GM18526 (cell line): ENCODE measurements around the gene CELA1.

Source experiments
- POLR2A ChIP-seq: IDR thresholded peaks from 3 replicates; pipeline ENCODE4 v1.6.1; 2011; ENCODE audit not compliant: insufficient read length; ENCODE audit errors: extremely low read depth

CELA1 gene

DNA sequence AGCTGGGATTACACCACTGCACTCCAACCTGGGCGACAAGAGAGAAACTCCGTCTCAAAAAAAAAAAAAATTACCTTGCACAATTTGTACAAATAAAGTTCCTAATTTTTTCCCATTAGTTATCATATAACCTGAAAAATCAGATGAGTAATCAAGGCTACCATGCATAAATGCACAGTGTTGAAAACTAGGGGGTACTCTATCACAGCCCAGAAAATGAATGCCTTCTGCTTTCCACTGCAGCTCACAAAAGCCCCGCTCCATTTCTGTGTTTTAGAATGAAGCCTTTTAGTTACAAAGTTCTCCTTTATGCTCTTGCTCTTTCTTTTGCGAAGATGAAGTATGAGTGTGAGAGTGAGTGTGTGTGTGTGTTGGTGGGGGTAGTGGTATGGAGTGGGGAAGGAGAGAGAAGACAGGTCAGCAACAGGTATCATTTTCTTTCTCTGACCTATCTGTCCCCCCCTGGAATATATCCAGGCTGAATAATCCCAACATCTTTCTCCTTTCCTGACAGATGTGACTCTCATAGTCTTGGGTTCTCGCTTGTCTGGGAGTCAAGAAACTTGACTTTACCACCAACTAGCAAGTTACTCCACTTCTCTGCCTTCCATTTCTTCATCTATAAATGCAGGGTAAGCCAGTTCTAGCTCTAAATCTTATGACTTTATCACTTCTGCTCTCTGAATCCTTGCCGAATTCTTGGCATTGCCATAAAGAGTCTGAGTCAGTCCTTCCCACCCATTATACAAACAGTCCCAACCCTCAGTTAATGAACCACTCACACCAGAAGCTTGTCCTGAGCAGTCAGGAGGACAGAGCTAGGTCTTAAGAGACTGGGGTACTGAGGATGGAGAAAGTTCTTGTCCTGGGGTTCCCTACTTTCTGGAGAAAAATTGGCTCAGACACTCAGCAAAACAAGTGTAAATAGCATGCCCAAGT, 38.6 kb downstream of the CELA1 start:
- no peak for TF ChIP-seq POLR2A

DNA sequence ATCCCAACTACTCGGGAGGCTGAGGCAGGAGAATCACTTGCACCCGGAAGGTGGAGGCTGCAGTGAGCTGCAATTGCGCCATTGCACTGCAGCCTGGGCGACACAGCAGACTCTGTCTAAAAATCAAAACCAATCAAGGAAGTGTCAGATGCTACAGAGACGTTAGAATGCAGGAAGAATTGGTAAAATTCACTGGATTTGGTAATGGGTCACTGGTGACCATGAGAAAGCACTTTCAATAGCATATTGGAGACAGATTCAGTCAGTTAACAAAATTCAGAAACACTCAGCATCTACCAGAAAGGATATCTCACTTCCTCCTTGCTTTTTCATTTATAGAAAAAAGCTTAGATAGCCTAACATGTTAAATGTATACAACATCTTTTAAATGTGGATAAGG, 40.0 kb downstream of the CELA1 start:
- TF ChIP-seq POLR2A: no peak

DNA sequence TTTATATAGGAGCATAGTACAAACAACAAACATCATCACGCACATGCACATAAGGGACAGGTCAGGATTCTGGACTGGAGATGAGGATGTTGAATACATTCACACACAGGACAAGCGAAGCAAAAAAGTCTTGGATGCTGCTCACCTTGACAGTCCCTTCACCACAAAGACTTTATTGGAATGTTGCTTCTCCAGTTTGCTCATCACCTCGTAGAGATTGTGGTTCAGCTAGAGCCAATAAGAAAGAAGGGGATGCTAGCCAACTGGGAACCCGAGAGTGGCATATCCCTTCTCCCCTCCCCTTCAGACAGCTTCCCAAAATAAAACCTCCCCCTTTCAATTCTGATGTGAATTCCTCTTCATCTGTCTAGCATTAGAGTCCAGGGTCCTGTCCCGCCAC, 50.8 kb downstream of the CELA1 start:
- TF ChIP-seq POLR2A: no peak

DNA sequence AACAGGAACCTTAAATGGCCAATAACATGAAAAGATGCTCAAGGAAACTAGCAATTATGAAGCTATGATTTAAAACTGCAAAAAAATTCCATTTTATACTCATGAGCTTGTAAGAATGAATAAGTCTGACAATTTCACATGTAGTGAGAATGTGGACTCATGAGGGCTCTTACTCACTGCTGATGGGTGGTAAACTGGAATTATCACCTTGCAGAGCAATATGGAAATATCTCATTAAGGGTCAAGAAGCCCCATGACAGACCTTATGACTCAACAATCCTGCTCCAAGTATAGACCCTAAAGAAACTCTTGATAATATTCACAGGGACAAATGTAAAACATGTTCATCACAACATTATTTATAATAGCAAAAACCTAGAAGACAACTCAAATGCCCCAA, 52.8 kb downstream of the CELA1 start:
- TF ChIP-seq POLR2A: no peak

DNA sequence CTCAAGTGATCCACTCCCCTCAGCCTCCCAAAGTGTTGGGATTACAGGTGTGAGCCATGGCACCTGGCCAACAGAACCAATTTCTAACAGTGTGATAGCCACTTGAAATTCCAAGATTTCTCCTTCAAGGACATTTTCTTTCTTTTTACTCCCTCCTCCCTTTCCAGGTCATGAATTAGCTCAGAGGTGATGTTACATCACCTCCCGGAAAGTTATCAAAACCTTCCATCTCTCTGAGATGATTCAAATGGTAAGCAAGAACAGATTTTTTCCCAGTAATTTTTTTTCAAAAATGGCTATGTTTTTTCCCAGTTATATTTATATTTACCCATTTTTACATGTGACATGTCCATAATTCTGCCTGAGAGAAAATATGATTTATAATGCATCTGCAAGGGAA, 60.6 kb downstream of the CELA1 start:
- TF ChIP-seq POLR2A: no peak

DNA sequence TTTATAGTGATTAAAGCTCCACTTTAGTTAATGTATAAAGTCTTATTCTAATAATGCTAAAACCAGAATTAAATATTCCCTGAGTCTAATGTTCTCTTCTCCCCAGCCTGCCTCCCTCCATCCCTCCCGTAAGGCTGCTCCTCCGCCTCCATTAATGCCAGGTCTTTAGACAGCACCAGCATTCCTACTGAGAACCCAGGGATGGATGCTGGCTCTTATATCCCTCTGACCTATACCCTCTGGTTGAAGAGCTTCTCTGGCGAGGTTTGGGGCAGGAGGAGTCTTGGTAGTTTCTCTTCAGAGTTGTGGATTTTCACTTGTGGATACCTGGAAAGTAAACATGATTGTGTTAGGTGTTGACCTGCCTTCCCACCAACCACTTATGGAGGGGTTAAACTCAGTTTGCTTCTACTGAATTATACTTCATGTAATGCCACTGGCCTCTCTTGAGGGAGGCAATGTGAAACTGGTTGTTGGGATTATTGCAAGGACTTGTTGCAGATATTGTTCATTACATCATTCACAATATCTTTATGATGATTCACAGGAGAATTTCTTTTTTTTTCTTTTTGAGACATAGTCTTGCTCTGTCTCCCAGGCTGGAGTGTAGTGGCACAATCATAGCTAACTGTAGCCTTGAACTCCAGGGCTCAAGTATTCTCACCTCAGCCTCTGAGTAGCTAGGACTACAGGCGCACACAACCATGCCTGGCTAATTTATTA, 65.1 kb downstream of the CELA1 start:
- no peak for TF ChIP-seq POLR2A
